Endothelial cell (in vitro differentiated cells): ENCODE measurements around the gene GNG14. TPM values are rescaled to one million over a fixed set of nuclear protein-coding genes. Genes with fewer than 3 reads are reported as not detected.

Source experiments
- DNase-seq: peaks from one replicate; pipeline ENCODE4 v3.0.0; 2021; ENCODE audit warnings: low spot score
- H3K27ac Mint-ChIP-seq: one replicate; pipeline ENCODE4 v1.8.0; 2021; ENCODE audit warnings: mixed read lengths, inconsistent platforms; ENCODE audit not compliant: unreplicated experiment
- H3K27me3 Mint-ChIP-seq: one replicate; pipeline ENCODE4 v1.8.0; 2021; ENCODE audit warnings: mild to moderate bottlenecking, moderate library complexity, mixed read lengths, inconsistent platforms; ENCODE audit not compliant: unreplicated experiment
- H3K36me3 Mint-ChIP-seq: one replicate; pipeline ENCODE4 v1.8.0; 2021; ENCODE audit warnings: mild to moderate bottlenecking, low read depth, mixed read lengths, inconsistent platforms; ENCODE audit not compliant: unreplicated experiment
- H3K4me1 Mint-ChIP-seq: one replicate; pipeline ENCODE4 v1.8.0; 2021; ENCODE audit warnings: mild to moderate bottlenecking, mixed read lengths, inconsistent platforms; ENCODE audit not compliant: unreplicated experiment
- H3K4me3 Mint-ChIP-seq: one replicate; pipeline ENCODE4 v1.8.0; 2021; ENCODE audit warnings: mild to moderate bottlenecking, mixed read lengths, inconsistent platforms; ENCODE audit not compliant: unreplicated experiment
- H3K9me3 Mint-ChIP-seq: one replicate; pipeline ENCODE4 v1.8.0; 2021; ENCODE audit warnings: mixed read lengths, inconsistent platforms; ENCODE audit not compliant: unreplicated experiment
- CTCF ChIP-seq: fragments of 200-600 bp; sonication (generic); IDR thresholded peaks from one replicate; pipeline ENCODE4 v1.5.0; 2021; ENCODE audit warnings: antibody characterized with exemption; ENCODE audit not compliant: unreplicated experiment
- total RNA-seq: library from RNA; stranded (reverse); fragmentation: NEBNext Ultra II Directional; extraction: Animal tissue kit (Norgen Biotek cat#: 25700); gene quantifications from one replicate; pipeline ENCODE4 v1.2.1, GENCODE V29; 2021; ENCODE audit not compliant: unreplicated experiment

Gene GNG14
- total RNA-seq, 1 donor from 2014 or later, result not detected

GRCh38 chr19:12689012-12689411 is 1.2 kb downstream of the GNG14 start:
- Mint-ChIP-seq H3K9me3 (no peaks in the 10 kb centered on the region), H3K27ac (no peak overlapping the region), H3K4me3 (no peak overlapping the region), H3K27me3 (peaks cover 7% of the 10 kb centered on the region), H3K36me3 (peaks cover 6% of the 10 kb centered on the region), H3K4me1 (no peaks in the 10 kb centered on the region)
- no peak for DNase-seq
- no peak for TF ChIP-seq CTCF

GRCh38 chr19:12689581-12690216 is 1.9 kb downstream of the GNG14 start:
- peaks cover 8% of the 10 kb centered on the region for H3K27me3 Mint-ChIP-seq
- TF ChIP-seq CTCF, result no peak
- H3K4me1 Mint-ChIP-seq, result no peaks in the 10 kb centered on the region
- H3K36me3 Mint-ChIP-seq, result peaks cover 6% of the 10 kb centered on the region
- H3K27ac Mint-ChIP-seq, result no peak overlapping the region
- no peaks in the 10 kb centered on the region for H3K9me3 Mint-ChIP-seq
- DNase-seq, result no peak
- no peak overlapping the region for H3K4me3 Mint-ChIP-seq

- Mint-ChIP-seq H3K27ac (no peak overlapping the region), H3K4me1 (no peaks in the 10 kb centered on the region), H3K4me3 (no peak overlapping the region), H3K36me3 (peaks cover 6% of the 10 kb centered on the region), H3K27me3 (peaks cover 3% of the 10 kb centered on the region), H3K9me3 (no peaks in the 10 kb centered on the region)
- TF ChIP-seq CTCF, result no peak
- no peak for DNase-seq
Observed at GRCh38 chr19:12692960-12693359, 5.2 kb downstream of the GNG14 start.

GRCh38 chr19:12694641-12695040 is 6.8 kb downstream of the GNG14 start:
- peaks cover 10% of the 10 kb centered on the region for H3K36me3 Mint-ChIP-seq
- no peak for DNase-seq
- TF ChIP-seq CTCF, result no peak
- no peaks in the 10 kb centered on the region for H3K9me3 Mint-ChIP-seq
- H3K27ac Mint-ChIP-seq, result no peak overlapping the region
- H3K4me3 Mint-ChIP-seq, result no peak overlapping the region
- peaks cover 3% of the 10 kb centered on the region for H3K4me1 Mint-ChIP-seq
- peaks cover 8% of the 10 kb centered on the region for H3K27me3 Mint-ChIP-seq

- H3K27me3 Mint-ChIP-seq, result peaks cover 8% of the 10 kb centered on the region
- no peak overlapping the region for H3K27ac Mint-ChIP-seq
- H3K4me1 Mint-ChIP-seq, result peaks cover 3% of the 10 kb centered on the region
- no peak for TF ChIP-seq CTCF
- DNase-seq, result no peak
- no peaks in the 10 kb centered on the region for H3K9me3 Mint-ChIP-seq
- H3K36me3 Mint-ChIP-seq, result peaks cover 10% of the 10 kb centered on the region
- H3K4me3 Mint-ChIP-seq, result no peak overlapping the region
Observed at GRCh38 chr19:12695096-12695495, 7.3 kb downstream of the GNG14 start.
